Stromal cell of bone marrow (primary cell): ENCODE data around the gene HCST.
A peak's percentile ranks its signal among the peaks of the same experiment; 100 is the strongest.
"Not testable (repeated sequence)": the region's sequence is repeated elsewhere in the genome, so short reads cannot be mapped to it uniquely, and the experiment has no call there.

Experiments
- DNase-seq: peaks from one replicate; pipeline ENCODE4 v3.0.0-alpha.2; 2012; ENCODE audit warnings: low read depth

Gene HCST, protein sequence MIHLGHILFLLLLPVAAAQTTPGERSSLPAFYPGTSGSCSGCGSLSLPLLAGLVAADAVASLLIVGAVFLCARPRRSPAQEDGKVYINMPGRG

DNA sequence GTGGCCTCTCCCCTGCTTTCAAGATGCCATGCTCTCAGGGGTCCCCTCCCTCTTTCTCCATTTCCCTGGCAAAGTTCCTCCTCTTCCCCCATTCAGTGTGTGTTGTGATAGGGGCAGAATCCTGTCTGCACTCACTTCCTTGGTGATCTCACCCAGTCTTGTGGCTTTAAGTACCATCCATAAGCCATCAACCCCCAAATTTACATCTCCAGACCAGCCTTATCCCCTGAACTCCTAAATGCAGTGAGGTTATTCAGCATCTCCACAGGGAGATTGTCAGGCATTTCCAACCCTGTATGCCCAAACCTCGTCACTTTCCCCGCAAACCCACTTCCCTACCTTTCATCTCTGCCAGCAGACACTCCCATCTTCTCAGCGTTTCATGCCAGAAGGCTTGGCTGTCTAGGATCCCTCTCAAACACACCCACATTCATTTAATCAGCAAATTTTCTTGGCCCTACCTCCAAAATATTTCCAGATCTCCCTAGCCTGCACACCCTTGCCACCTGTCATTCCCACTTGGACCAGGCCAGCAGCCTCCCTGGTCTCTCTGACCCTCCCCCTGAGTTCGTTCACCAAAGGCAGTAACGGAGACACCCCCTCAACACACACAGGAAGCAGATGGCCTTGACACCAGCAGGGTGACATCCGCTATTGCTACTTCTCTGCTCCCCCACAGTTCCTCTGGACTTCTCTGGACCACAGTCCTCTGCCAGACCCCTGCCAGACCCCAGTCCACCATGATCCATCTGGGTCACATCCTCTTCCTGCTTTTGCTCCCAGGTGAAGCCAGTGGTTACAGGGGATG is at the start of gene HCST:
HCST (plus strand) TSS at position 676 of the 808 bp plus-strand sequence; CDS start at position 741, 65 bp downstream.
- no peak for DNase-seq

DNA sequence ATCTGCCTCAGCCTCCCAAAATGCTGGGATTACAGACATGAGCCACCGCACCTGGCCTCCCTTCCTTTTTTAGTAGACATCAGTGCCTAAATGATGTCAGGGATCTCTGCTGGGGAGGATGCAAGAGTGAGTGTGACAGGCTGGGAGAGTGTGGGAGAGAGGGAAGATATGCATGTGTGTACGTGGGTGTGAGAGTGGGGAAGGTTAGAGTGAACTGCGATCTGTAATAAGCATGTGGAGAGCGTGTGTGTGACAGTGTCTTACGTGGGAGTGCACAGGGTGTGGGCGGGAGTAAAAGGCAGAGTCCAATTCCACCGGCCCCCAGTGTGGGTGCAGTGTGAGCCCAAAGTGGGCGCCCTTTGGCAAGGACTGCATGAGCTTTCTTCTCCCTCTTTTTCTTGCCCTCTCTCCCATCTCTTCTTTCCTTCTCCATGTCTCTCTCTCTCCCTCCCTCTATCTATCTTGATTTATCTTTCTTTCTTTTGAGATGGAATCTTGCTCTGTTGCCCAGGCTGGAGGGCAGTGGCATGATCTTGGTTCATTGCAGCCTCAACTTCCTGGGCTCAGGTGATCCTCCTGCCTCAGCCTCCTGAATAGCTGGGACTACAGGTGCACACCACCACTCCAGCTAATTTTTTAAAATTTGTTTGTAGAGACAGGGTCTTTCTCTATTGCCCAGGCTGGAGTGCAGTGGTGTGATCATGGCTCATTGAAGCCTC is 49.1 kb upstream of the HCST start:
- DNase-seq, result no peak

DNA sequence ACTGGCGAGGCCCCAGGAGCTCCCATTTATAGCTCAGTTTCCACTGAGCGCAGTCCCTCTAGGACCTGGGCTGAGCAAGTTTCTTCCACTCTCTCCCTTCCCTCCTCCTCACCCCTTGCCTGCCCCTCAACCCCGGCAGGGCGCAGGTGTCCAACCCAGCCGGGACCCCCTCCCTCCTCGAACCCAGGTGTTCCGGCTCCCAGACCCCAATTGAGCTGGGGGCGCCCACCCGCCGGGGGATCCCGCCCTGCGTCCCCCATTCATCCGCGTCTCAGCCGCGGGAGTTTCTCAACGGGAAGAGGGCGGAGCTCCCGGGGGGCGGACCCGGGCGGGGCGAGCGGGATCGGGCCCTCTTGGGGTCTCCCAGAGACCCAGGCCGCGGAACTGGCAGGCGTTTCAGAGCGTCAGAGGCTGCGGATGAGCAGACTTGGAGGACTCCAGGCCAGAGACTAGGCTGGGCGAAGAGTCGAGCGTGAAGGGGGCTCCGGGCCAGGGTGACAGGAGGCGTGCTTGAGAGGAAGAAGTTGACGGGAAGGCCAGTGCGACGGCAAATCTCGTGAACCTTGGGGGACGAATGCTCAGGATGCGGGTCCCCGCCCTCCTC is 45.7 kb upstream of the HCST start, which contains the start of gene KIRREL2:
KIRREL2 (plus strand) TSS at position 366 of the 604 bp plus-strand sequence; CDS start at position 575, 209 bp downstream.
- DNase-seq, result no peak

DNA sequence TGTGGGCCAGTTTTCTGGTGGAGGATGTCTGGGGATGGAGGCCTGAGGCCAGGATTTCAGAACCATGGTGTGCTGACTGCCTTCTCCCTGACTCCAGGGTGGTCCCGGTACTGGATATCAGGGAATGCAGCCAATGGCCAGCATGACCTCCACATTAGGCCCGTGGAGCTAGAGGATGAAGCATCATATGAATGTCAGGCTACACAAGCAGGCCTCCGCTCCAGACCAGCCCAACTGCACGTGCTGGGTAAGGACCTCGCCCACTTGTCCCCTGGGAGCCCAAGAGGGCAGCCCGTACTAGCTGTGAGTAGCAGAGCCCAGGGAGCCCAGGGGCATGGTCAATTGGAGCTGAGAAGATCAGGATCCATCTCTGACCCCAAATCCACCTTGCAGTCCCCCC is 44.0 kb upstream of the HCST start:
- no peak for DNase-seq

DNA sequence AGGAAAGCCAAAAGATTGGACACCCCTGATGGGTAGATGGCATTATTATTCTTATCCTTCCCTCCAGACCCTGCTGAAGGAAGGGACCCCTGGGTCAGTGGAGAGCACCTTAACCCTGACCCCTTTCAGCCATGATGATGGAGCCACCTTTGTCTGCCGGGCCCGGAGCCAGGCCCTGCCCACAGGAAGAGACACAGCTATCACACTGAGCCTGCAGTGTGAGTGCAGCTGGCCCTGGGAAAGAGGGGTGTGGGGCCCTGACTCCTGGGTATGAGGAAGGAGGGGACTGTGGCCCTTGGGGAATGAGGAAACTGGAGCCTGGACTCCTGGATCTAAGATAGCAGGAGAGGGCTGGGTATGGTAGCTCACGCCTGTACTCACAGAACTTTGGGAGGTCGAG is 42.9 kb upstream of the HCST start:
- DNase-seq, result no peak

DNA sequence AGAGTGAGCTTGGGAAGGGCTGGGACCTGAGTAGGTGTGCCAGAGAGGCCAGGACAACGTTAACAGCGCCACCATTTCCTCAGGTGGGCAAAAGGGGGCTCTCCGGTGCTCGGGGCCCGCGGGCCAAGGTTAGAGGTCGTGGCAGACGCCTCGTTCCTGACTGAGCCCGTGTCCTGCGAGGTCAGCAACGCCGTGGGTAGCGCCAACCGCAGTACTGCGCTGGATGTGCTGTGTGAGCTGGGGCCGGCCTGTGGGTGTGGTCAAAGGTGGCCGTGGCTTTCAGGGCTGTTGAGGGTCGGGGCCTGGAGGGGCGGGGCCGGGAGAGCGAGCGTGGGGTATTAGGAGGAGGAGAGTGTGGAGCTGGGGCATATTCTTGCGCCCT is 41.9 kb upstream of the HCST start:
- no peak for DNase-seq

DNA sequence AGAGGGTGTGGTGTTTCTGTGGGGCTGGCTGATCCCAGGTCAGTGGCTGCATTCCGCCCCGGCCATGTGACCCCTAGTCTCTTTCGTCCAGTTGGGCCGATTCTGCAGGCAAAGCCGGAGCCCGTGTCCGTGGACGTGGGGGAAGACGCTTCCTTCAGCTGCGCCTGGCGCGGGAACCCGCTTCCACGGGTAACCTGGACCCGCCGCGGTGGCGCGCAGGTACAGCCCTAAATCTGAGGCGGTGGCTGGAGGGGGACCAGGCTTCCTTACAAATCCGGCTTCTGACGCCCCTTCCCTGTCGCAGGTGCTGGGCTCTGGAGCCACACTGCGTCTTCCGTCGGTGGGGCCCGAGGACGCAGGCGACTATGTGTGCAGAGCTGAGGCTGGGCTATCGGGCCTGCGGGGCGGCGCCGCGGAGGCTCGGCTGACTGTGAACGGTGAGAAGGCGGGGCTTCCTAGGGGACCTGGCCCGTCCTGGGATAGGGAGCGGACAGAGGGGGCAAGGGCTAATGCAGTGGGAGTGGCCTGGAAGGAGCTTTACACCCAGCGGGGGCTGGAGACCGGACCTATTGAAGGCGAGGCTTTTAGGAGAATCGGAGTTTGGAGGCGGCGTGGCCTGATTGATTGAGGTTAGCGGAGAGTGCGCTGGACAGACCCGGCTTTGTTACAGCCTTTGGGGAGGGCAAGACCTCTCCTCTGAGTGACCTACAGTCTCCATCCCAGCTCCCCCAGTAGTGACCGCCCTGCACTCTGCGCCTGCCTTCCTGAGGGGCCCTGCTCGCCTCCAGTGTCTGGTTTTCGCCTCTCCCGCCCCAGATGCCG is 41.3 kb upstream of the HCST start:
- DNase-seq, result no peak

DNA sequence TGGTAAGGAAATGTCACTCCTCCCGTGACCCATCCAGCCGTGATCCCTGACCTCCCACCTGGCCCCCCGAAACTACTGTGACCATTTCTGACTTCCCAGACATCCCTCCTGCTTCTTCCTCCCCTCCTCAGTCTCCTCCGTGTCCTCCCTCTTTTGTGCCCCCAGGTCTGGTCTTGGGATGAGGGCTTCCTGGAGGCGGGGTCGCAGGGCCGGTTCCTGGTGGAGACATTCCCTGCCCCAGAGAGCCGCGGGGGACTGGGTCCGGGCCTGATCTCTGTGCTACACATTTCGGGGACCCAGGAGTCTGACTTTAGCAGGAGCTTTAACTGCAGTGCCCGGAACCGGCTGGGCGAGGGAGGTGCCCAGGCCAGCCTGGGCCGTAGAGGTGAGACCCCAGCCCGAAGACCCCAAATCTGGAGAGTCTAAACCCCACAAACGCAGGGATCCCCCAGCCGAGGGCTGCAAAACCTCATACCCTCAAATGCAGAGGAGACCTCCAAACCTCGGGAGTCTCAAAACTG is 40.6 kb upstream of the HCST start:
- no peak for DNase-seq

DNA sequence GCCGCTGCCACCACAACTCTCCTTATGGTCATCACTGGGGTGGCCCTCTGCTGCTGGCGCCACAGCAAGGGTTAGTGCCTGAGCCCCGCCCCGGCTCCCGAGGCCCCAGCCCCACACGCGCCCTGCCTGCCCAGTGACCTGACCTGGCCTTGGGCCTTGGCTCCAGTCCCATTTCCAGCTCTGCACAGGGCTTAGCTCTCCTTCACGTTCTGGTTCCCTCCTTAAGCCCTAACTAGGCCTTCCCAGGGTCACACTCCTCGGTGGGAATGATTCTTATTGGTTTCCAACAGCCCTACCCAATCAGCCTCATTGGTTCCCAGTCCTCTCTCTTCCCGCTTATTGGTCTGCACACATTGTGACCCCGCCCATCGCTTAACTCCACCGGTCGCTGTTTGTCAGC is 39.8 kb upstream of the HCST start:
- no peak for DNase-seq

DNA sequence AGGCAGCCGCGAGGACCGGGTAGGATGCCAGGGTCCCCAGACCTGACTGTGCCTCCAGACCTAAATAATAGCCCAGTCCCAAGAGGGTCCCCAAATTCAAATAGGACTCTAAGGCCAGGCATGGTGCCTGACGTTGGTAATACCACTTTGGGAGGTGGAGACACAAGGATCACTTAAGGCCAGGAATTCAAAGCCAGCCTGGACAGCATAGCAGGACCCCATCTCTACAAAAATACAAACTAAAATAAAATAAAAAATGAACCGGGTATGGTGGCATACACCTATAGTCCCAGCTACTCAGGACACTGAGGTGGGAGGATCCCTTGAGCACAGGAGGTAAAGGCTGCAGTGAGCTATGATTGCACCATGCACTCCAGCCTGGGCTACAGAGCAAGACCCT is 39.3 kb upstream of the HCST start:
- DNase-seq, result no peak

DNA sequence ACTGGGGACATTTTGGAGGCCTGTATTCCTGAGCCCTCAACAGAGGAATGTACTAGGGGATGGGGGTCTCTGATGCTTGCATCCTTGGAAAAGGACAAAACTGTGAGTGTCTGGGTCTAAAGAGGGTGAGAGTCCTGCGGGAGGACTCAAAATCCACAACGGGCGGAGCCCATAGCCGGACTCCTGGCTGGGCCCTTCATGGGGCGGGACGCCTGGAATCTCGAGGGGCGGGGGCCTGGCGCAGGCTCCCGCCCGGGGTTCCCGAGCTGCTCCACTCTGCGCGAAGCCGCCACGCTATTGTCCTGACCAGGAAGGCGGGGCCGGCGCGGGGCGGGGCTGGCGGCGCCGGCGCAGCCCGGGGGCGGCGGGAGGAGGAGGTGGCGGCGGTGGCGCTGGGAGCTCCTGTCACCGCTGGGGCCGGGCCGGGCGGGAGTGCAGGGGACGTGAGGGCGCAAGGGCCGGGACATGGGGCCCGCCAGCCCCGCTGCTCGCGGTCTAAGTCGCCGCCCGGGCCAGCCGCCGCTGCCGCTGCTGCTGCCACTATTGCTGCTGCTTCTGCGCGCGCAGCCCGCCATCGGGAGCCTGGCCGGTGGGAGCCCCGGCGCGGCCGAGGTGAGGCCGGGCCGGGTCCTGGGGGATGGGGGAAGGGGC is 34.0 kb upstream of the HCST start, which contains the start of gene APLP1:
APLP1 (plus strand) TSS at position 403 of the 651 bp plus-strand sequence; CDS start at position 466, 63 bp downstream.
- peak; percentile 7 for DNase-seq

DNA sequence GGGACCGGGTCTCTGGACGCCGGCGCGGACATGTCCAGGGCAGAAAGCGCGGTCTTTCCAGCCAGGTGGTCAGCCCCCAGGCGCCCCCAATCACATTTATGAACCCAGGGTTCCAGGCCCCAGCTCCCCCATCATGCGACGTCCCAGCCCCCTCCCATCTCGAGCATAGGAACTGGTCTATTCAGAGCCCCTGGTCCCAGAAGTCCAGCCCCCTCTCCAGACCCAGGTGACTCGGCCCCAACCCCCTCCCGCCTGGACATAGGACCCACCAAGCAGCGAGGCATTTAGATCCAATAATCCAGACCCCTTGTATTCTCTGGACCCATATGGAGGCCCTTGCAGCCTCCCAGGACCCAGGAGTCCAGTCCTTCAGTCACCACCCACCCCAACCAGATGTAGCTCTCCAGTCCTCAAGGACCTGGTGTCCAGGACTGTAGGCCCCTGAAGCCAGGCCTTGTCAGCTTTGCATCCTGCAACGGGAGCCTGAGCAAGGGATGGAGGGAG is 33.5 kb upstream of the HCST start:
- DNase-seq, result no peak

DNA sequence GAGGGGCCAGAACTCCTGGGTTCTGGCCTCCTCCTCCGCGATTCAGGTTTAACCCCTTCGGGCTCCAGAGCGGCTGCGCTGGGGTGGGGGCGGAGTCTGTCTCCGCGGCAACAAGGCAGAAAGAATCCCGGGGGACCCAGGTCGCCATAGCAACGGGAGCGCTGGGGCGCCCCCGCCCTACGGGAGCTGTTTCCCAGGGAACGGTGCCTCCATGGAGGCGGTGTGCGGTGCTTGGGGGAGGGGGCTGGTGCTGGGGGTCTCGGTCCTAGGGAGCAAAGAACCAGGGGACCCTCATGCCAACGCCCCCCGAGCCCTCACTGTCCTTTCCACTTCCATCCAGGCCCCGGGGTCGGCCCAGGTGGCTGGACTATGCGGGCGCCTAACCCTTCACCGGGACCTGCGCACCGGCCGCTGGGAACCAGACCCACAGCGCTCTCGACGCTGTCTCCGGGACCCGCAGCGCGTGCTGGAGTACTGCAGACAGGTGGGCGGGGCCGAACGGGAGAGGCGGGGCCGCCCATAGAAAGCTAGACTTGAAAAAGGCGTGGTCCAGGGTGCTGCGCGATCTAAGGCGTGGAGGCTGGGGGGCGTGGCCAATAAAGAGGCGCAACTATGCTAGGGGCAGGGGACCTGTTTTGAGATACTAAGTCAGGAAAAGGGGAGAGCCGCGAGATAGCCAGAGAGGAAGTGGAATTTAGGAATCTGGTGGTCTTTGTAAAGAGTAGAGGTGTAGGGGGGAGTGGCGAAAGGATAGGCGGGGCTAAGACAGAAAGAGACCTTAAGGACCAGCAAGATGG is 32.8 kb upstream of the HCST start:
- DNase-seq, result no peak

DNA sequence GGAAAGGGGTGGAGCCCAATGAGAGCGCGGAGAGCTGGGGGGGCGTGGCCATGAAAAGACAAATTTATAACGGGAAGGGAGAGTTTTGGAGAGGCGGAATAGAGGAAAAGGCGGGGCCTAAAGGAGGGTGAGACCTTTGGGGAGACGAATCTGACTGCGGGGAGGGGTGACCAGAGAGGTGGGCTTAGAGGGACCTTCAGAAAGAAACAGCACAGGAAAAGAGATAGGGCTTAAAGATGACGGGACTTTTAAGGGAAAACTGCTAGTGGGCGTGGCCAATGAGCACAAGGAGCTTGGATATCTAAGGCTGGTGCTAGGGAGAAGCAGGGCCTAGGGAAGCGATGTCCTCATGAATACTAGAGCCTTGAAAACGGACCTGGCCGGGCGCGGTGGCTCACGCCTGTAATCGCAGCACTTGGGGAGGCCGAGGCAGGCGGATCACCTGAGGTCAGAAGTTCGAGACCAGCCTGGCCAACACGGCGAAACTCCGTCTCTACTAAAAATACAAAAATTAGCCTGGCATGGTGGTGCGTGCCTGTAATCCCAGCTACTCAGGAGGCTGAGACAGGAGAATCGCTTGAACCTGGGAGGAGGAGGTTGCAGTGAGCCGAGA is 32.1 kb upstream of the HCST start:
- DNase-seq, result not testable (repeated sequence)

DNA sequence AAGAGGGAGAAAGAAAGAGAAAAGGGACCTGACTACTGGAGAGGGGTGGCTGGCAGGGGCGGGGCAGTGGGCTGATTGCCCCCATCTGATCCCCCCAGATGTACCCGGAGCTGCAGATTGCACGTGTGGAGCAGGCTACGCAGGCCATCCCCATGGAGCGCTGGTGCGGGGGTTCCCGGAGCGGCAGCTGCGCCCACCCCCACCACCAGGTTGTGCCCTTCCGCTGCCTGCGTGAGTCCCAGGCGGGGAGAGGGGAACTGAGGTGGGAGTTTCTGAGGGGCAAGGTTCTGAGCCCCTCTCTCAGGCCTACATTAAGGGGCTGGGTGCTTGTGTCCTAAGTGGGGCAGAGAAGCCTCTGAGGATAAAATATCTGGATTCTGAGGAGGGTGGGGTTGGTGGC is 31.5 kb upstream of the HCST start:
- DNase-seq, result no peak

DNA sequence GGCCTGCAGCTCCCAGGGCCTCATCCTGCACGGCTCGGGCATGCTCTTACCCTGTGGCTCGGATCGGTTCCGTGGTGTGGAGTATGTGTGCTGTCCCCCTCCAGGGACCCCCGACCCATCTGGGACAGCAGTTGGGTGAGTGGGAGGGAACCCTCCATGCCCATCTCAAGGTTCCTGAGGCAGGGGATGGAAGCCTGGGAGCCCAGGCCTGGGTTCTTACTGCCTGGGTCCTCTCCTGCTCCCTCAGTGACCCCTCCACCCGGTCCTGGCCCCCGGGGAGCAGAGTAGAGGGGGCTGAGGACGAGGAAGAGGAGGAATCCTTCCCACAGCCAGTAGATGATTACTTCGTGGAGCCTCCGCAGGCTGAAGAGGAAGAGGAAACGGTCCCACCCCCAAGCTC is 30.7 kb upstream of the HCST start:
- DNase-seq, result no peak

DNA sequence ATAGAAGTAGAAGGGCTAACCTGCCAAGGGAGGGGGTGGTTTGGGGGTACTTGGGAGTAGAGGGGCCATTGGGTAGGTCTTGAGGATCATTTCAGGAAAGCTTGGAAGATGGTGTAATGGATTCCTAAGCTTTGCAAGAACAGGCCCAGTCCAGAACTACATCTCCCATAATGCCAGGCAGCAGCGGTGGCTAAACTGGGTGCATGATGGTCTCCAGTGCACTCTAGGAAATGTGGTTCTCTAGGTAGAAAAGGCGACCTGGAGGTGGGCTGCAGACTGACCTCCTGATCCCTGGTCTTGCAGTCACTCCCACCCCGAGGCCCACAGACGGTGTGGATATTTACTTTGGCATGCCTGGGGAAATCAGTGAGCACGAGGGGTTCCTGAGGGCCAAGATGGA is 30.1 kb upstream of the HCST start:
- DNase-seq, result no peak

DNA sequence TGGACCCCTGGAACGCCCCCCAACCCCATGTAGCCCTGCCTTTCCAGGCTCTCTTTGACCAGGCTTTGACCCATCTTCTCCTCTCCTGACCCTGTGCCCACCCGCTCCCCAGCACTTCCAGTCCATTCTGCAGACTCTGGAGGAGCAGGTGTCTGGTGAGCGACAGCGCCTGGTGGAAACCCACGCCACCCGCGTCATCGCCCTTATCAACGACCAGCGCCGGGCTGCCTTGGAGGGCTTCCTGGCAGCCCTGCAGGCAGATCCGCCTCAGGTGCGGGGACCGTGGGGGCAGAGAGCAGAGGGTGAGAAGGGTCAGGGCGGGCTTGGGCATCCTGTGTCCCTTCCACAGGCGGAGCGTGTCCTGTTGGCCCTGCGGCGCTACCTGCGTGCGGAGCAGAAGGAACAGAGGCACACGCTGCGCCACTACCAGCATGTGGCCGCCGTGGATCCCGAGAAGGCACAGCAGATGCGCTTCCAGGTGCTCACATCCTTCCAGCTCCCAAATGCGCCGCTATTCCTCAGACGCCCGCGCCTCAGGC is 27.9 kb upstream of the HCST start:
- no peak for DNase-seq

DNA sequence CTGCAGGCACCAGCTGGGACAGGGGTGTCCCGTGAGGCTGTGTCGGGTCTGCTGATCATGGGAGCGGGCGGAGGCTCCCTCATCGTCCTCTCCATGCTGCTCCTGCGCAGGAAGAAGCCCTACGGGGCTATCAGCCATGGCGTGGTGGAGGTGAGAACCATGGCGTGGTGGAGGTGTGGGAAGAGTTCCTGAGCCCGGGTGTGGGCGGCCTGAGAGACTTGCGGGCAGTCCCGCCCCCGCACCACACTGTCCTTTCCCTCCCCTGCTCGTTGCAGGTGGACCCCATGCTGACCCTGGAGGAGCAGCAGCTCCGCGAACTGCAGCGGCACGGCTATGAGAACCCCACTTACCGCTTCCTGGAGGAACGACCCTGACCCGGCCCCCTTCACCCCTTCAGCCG is 23.3 kb upstream of the HCST start:
- no peak for DNase-seq
